Ureter (tissue), 1 donor: ENCODE data around the gene CRYAB. TPM values are rescaled to one million over a fixed set of nuclear protein-coding genes. Genes with fewer than 3 reads are reported as not detected.

Experiments used
- DNase-seq: peaks from one replicate; pipeline ENCODE4 v3.0.0-alpha.2; 2020; ENCODE audit warnings: low spot score
- total RNA-seq: library from RNA; stranded (reverse); gene quantifications from one replicate; pipeline ENCODE4 v1.2.4, GENCODE V29; 2023
- donor health status: DM: yes; HTN: yes; CAD: no.

CRYAB gene
- 106 TPM for total RNA-seq

GRCh38 chr11:111911563-111912401, at the start of gene CRYAB:
CRYAB (minus strand) TSS chr11:111911770; CDS start chr11:111911724, 46 bp downstream.
- peak; percentile 90 for DNase-seq

GRCh38 chr11:111960916-111961315, 49.3 kb upstream of the CRYAB start:
- DNase-seq = no peak

GRCh38 chr11:111957663-111958444, 46.3 kb upstream of the CRYAB start:
- no peak for DNase-seq

- DNase-seq = no peak
Measured at GRCh38 chr11:111954154-111954553, 42.6 kb upstream of the CRYAB start.

GRCh38 chr11:111951565-111951964, 40.0 kb upstream of the CRYAB start:
- no peak for DNase-seq

- DNase-seq = no peak
Measured at GRCh38 chr11:111949519-111950426, 38.2 kb upstream of the CRYAB start.

GRCh38 chr11:111947143-111947542, 35.6 kb upstream of the CRYAB start:
- DNase-seq = no peak

- no peak for DNase-seq
Measured at GRCh38 chr11:111946499-111946898, 34.9 kb upstream of the CRYAB start.

- no peak for DNase-seq
Measured at GRCh38 chr11:111945198-111945597, 33.6 kb upstream of the CRYAB start.

GRCh38 chr11:111944651-111945051, 33.1 kb upstream of the CRYAB start:
- DNase-seq = no peak

- no peak for DNase-seq
Measured at GRCh38 chr11:111944139-111944538, 32.6 kb upstream of the CRYAB start.

- no peak for DNase-seq
Measured at GRCh38 chr11:111942829-111943228, 31.3 kb upstream of the CRYAB start.

GRCh38 chr11:111941963-111942362, 30.4 kb upstream of the CRYAB start:
- DNase-seq = no peak

- no peak for DNase-seq
Measured at GRCh38 chr11:111939836-111940604, 28.4 kb upstream of the CRYAB start.

- DNase-seq = no peak
Measured at GRCh38 chr11:111938687-111939160, 27.2 kb upstream of the CRYAB start.

GRCh38 chr11:111937844-111938243, 26.3 kb upstream of the CRYAB start:
- no peak for DNase-seq

- DNase-seq = no peak
Measured at GRCh38 chr11:111937461-111937769, 25.8 kb upstream of the CRYAB start.

GRCh38 chr11:111936040-111936540, 24.5 kb upstream of the CRYAB start:
- no peak for DNase-seq

GRCh38 chr11:111935317-111936039, 23.9 kb upstream of the CRYAB start:
- no peak for DNase-seq

- DNase-seq = peak; percentile 14
Measured at GRCh38 chr11:111934306-111934705, 22.7 kb upstream of the CRYAB start.
